Measurements from ENCODE around the gene TMTC2. TPM values are rescaled to one million over a fixed set of nuclear protein-coding genes. Genes with fewer than 3 reads are reported as not detected.

The TMTC2 gene
- total and polyA plus RNA-seq, 2 donors (not counting 1 experiment from before 2014, with no cell fraction given): 2.4 to 3.2 TPM

DNA sequence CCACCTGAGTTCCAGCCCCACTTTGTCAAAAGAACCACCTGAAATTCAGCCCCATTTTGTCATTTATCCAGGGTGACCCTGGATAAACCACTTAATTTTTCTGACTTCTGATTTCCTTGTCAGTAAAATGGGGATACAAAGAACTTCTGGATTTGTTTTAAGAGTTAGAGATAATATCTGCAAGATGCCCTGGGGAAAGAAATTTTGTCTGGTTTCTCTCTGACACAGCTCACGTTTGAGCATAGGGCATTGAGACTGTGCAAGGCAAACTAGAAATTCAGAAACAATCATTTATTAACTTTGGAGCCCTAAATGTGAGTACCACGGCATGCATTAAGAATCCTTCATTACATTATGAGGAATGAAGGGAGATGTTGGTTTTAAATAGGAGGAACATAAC lies 37.2 kb downstream of the TMTC2 start:
- H3K27ac Mint-ChIP-seq: no peak overlapping the region
- intact Hi-C loops (cut with micrococcal nuclease): no loop called here
- WGBS (ENCODE audit: insufficient coverage): 40% methylated on average over 1 of the region's 2 CpGs
- no peaks in the 10 kb centered on the region for H3K36me3 ChIP-seq (replicated peaks in 1 of 2; ENCODE audit: control extremely low read depth in 1 of 2, control insufficient read depth in 1 of 2, extremely low read depth in 1 of 2, insufficient read depth in 2 of 2, low read length in 1 of 2)
- POLR2A ChIA-PET: no interaction called here
- H3K4me2 ChIP-seq (replicated peaks; ENCODE audit: low read depth, low read length, poor library complexity, severe bottlenecking): no peak overlapping the region
- no peak overlapping the region for H3K27ac ChIP-seq (ENCODE audit: low read length in 2 of 2)
- no peaks in the 10 kb centered on the region for H3K9me3 Mint-ChIP-seq (ENCODE audit: insufficient read depth)
- TF ChIP-seq EZH2 (IDR thresholded peaks at IDR 0.05; ENCODE audit: borderline replicate concordance, insufficient read depth, low read depth, low read length, poor library complexity, severe bottlenecking): no peak
- TF ChIP-seq, protein P1, sequence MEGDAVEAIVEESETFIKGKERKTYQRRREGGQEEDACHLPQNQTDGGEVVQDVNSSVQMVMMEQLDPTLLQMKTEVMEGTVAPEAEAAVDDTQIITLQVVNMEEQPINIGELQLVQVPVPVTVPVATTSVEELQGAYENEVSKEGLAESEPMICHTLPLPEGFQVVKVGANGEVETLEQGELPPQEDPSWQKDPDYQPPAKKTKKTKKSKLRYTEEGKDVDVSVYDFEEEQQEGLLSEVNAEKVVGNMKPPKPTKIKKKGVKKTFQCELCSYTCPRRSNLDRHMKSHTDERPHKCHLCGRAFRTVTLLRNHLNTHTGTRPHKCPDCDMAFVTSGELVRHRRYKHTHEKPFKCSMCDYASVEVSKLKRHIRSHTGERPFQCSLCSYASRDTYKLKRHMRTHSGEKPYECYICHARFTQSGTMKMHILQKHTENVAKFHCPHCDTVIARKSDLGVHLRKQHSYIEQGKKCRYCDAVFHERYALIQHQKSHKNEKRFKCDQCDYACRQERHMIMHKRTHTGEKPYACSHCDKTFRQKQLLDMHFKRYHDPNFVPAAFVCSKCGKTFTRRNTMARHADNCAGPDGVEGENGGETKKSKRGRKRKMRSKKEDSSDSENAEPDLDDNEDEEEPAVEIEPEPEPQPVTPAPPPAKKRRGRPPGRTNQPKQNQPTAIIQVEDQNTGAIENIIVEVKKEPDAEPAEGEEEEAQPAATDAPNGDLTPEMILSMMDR (IDR thresholded peaks at IDR 0.05): no peak
- H3K79me2 ChIP-seq (ENCODE audit: control insufficient read depth, insufficient read depth, low read length): no peaks in the 10 kb centered on the region
- ATAC-seq (ENCODE audit: low read depth) (no peak), DNase-seq (no peak)
- no peaks in the 10 kb centered on the region for H4K20me1 ChIP-seq (ENCODE audit: control insufficient read depth, insufficient read depth, low read length, poor library complexity, severe bottlenecking)
- H3K4me3 Mint-ChIP-seq: no peak overlapping the region
- H3K4me1 Mint-ChIP-seq: no peaks in the 10 kb centered on the region
- CTCF ChIA-PET: no interaction called here
- no peak overlapping the region for H3K9ac ChIP-seq (ENCODE audit: low read length)
- peaks cover 0 to 7% (median 0%) of the 10 kb centered on the region in 3 donors for H3K9me3 ChIP-seq (ENCODE audit: control extremely low read depth in 1 of 3, control insufficient read depth in 2 of 3, insufficient read depth in 1 of 3, low read length in 2 of 3)
- no peaks in the 10 kb centered on the region for H3K27me3 ChIP-seq (replicated peaks in 1 of 4; ENCODE audit: control extremely low read depth in 1 of 4, control insufficient read depth in 3 of 4, insufficient read depth in 4 of 4, low read length in 3 of 4)
- no peak overlapping the region for H3K4me3 ChIP-seq (ENCODE audit: control extremely low read depth in 1 of 5, extremely low read depth in 1 of 5, insufficient read depth in 1 of 5, low read depth in 2 of 5, low read length in 4 of 5)
- no peak overlapping the region for H2AFZ ChIP-seq (ENCODE audit: insufficient read depth, low read depth, low read length, poor library complexity, severe bottlenecking)
- no peaks in the 10 kb centered on the region for H3K27me3 Mint-ChIP-seq
- no peaks in the 10 kb centered on the region for H3K4me1 ChIP-seq (ENCODE audit: control insufficient read depth in 2 of 2, insufficient read depth in 2 of 2, low read length in 2 of 2)

DNA sequence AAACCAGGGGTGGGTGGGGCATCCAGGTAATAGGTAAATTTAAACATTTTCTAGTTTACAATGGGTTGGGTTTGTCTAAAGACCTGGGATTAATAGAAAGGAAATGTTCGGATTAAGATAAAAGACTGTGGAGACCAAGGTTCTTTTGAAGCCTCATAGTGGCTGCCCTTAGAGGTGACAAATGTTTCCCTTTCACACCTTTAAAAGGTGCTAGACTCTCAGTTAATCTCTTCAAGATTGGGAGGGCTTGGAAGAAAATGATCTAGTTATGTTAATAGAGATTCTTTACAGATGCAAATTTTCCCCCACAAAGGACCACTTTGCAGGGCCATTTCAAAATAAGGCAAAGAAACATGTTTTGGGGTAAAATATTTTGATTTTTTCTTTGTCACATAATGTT lies 39.0 kb downstream of the TMTC2 start:
- no peaks in the 10 kb centered on the region for H4K20me1 ChIP-seq (ENCODE audit: control insufficient read depth, insufficient read depth, low read length, poor library complexity, severe bottlenecking)
- no peak overlapping the region for H3K27ac Mint-ChIP-seq
- no peak overlapping the region for H3K4me3 Mint-ChIP-seq
- no CpG with 5 or more reads among the region's 1 CpG for WGBS (ENCODE audit: insufficient coverage)
- TF ChIP-seq, protein P1 (IDR thresholded peaks at IDR 0.05): no peak
- TF ChIP-seq EZH2 (IDR thresholded peaks at IDR 0.05; ENCODE audit: borderline replicate concordance, insufficient read depth, low read depth, low read length, poor library complexity, severe bottlenecking): no peak
- DNase-seq: no peak
- H3K4me3 ChIP-seq (ENCODE audit: control extremely low read depth in 1 of 5, extremely low read depth in 1 of 5, insufficient read depth in 1 of 5, low read depth in 2 of 5, low read length in 4 of 5): no peak overlapping the region
- H2AFZ ChIP-seq (ENCODE audit: insufficient read depth, low read depth, low read length, poor library complexity, severe bottlenecking): no peak overlapping the region
- no peak overlapping the region for H3K4me2 ChIP-seq (replicated peaks; ENCODE audit: low read depth, low read length, poor library complexity, severe bottlenecking)
- ChIA-PET POLR2A (no interaction called here), CTCF (no interaction called here)
- intact Hi-C loops (cut with micrococcal nuclease): no loop called here
- no peak overlapping the region for H3K9ac ChIP-seq (ENCODE audit: low read length)
- no peaks in the 10 kb centered on the region for H3K36me3 ChIP-seq (replicated peaks in 1 of 2; ENCODE audit: control extremely low read depth in 1 of 2, control insufficient read depth in 1 of 2, extremely low read depth in 1 of 2, insufficient read depth in 2 of 2, low read length in 1 of 2)
- peaks cover 0 to 9% (median 0%) of the 10 kb centered on the region in 3 donors for H3K9me3 ChIP-seq (ENCODE audit: control extremely low read depth in 1 of 3, control insufficient read depth in 2 of 3, insufficient read depth in 1 of 3, low read length in 2 of 3)
- no peaks in the 10 kb centered on the region for H3K9me3 Mint-ChIP-seq (ENCODE audit: insufficient read depth)
- no peak overlapping the region for H3K27ac ChIP-seq (ENCODE audit: low read length in 2 of 2)
- H3K27me3 ChIP-seq (replicated peaks in 1 of 4; ENCODE audit: control extremely low read depth in 1 of 4, control insufficient read depth in 3 of 4, insufficient read depth in 4 of 4, low read length in 3 of 4): no peaks in the 10 kb centered on the region
- H3K79me2 ChIP-seq (ENCODE audit: control insufficient read depth, insufficient read depth, low read length): no peaks in the 10 kb centered on the region
- H3K4me1 Mint-ChIP-seq: no peaks in the 10 kb centered on the region
- no peaks in the 10 kb centered on the region for H3K27me3 Mint-ChIP-seq
- no peak for ATAC-seq (ENCODE audit: low read depth)
- no peaks in the 10 kb centered on the region for H3K4me1 ChIP-seq (ENCODE audit: control insufficient read depth in 2 of 2, insufficient read depth in 2 of 2, low read length in 2 of 2)

Measured in B cell (primary cell).